Measurements from ENCODE around the gene SOX12. TPM values are rescaled to one million over a fixed set of nuclear protein-coding genes. Genes with fewer than 3 reads are reported as not detected.

The SOX12 gene
- polyA plus RNA-seq, 3 donors = 0.03 to 0.51 (median 0.12) TPM

DNA sequence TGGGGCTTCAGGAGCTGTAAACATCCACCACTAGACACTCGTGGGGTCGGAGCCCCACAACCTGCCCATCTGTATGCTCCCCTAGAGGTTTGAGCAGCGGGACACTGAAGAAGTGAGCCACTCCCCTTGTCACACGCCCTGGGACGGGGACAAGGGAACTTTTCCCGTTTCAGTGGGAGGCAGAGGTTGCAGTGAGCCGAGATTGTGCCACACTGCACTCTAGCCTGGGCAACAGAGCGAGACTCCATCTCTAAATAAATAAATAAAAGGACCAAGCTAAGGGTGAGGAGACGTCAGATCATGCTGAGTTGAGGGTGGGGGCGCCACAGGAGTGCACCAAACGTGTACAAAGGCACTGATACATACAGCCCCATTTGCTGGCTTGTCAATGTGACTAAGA, 19.6 kb upstream of the SOX12 start:
- no peaks in the 10 kb centered on the region for H3K9me3 ChIP-seq (replicated peaks in 1 of 2; ENCODE audit: control insufficient read depth in 1 of 2, insufficient read depth in 1 of 2, low read length in 2 of 2)
- intact Hi-C loops (cut with micrococcal nuclease) = no loop called here
- Mint-ChIP-seq H3K4me3 (no peak overlapping the region), H3K36me3 (peaks cover 14 to 17% of the 10 kb centered on the region in 2 donors), H3K27ac (no peak overlapping the region), H3K4me1 (peaks cover 21% of the 10 kb centered on the region), H3K9me3 (no peaks in the 10 kb centered on the region), H3K27me3 (ENCODE audit: low read depth in 3 of 3) (peaks cover 0 to 3% (median 1%) of the 10 kb centered on the region in 3 donors)
- TF ChIP-seq, protein P1, sequence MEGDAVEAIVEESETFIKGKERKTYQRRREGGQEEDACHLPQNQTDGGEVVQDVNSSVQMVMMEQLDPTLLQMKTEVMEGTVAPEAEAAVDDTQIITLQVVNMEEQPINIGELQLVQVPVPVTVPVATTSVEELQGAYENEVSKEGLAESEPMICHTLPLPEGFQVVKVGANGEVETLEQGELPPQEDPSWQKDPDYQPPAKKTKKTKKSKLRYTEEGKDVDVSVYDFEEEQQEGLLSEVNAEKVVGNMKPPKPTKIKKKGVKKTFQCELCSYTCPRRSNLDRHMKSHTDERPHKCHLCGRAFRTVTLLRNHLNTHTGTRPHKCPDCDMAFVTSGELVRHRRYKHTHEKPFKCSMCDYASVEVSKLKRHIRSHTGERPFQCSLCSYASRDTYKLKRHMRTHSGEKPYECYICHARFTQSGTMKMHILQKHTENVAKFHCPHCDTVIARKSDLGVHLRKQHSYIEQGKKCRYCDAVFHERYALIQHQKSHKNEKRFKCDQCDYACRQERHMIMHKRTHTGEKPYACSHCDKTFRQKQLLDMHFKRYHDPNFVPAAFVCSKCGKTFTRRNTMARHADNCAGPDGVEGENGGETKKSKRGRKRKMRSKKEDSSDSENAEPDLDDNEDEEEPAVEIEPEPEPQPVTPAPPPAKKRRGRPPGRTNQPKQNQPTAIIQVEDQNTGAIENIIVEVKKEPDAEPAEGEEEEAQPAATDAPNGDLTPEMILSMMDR (IDR thresholded peaks at IDR 0.05) = no peak
- 80% methylated on average over 6 of the region's 11 CpGs for WGBS (ENCODE audit: insufficient coverage)
- H3K27me3 ChIP-seq (ENCODE audit: control insufficient read depth in 2 of 2, insufficient read depth in 2 of 2, low read length in 2 of 2) = no peaks in the 10 kb centered on the region
- H3K36me3 ChIP-seq (replicated peaks in 1 of 2; ENCODE audit: control insufficient read depth in 1 of 2, insufficient read depth in 2 of 2, low read length in 2 of 2) = peaks cover 0 to 5% of the 10 kb centered on the region in 2 donors
- H3K4me3 ChIP-seq (replicated peaks in 1 of 3; ENCODE audit: low read depth in 2 of 3, low read length in 3 of 3) = no peak overlapping the region
- peaks cover 7% of the 10 kb centered on the region for H3K79me2 ChIP-seq (ENCODE audit: insufficient read depth, low read length)
- no peak overlapping the region for H3K9ac ChIP-seq (ENCODE audit: insufficient read depth, low read length, poor library complexity, severe bottlenecking)
- H3K4me1 ChIP-seq (ENCODE audit: control insufficient read depth in 1 of 2, insufficient read depth in 2 of 2, low read length in 2 of 2) = peaks cover 22% of the 10 kb centered on the region in 2 donors
- no peak overlapping the region for H2AFZ ChIP-seq (ENCODE audit: insufficient read depth, low read depth, low read length, poor library complexity, severe bottlenecking)
- no peak overlapping the region for H3K4me2 ChIP-seq (replicated peaks; ENCODE audit: extremely low read depth, low read length, poor library complexity, severe bottlenecking)
- no peak for DNase-seq
- peaks cover 13% of the 10 kb centered on the region for H4K20me1 ChIP-seq (ENCODE audit: insufficient read depth, low read length)
- no peak overlapping the region for H3K27ac ChIP-seq (ENCODE audit: low read depth in 1 of 2, low read length in 2 of 2)

DNA sequence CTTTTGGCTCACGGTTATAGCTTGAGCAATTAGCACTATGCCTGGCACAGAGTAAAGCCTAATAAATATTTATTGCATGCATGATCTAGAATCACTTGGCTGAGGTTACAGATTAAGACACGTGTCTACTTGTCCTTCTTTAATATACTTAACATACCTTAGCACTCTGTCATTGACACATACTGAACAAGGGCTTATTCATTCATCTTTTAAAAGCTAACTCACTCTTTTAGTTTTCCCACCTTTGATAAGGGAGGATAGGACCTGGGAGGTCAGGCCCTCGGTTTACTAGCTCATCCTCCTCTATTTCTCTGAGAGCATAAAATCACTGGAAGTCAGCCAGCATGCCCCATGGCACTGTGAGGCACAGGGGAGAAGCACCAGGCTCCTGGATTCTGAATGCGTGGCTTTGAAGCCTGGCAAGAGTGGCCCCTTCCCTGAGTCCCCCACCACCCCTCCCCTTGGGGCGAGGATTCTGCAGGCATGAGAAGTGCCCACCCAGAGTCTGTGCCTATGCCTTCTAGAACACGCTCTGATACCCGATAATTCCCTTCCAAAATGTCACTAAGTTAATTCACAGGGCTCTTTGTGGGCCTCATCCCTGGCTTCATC, 16.8 kb upstream of the SOX12 start:
- intact Hi-C loops (cut with micrococcal nuclease) = no loop called here
- Histone ChIP-seq H3K79me2 (ENCODE audit: insufficient read depth, low read length) (no peaks in the 10 kb centered on the region), H3K36me3 (replicated peaks in 1 of 2; ENCODE audit: control insufficient read depth in 1 of 2, insufficient read depth in 2 of 2, low read length in 2 of 2) (no peaks in the 10 kb centered on the region), H3K9ac (ENCODE audit: insufficient read depth, low read length, poor library complexity, severe bottlenecking) (no peak overlapping the region), H3K27me3 (ENCODE audit: control insufficient read depth in 2 of 2, insufficient read depth in 2 of 2, low read length in 2 of 2) (no peaks in the 10 kb centered on the region), H3K4me2 (replicated peaks; ENCODE audit: extremely low read depth, low read length, poor library complexity, severe bottlenecking) (no peak overlapping the region), H3K4me1 (ENCODE audit: control insufficient read depth in 1 of 2, insufficient read depth in 2 of 2, low read length in 2 of 2) (peaks cover 28% of the 10 kb centered on the region in 2 donors), H3K9me3 (replicated peaks in 1 of 2; ENCODE audit: control insufficient read depth in 1 of 2, insufficient read depth in 1 of 2, low read length in 2 of 2) (no peaks in the 10 kb centered on the region), H2AFZ (ENCODE audit: insufficient read depth, low read depth, low read length, poor library complexity, severe bottlenecking) (no peak overlapping the region), H3K27ac (ENCODE audit: low read depth in 1 of 2, low read length in 2 of 2) (no peak overlapping the region), H4K20me1 (ENCODE audit: insufficient read depth, low read length) (no peaks in the 10 kb centered on the region), H3K4me3 (replicated peaks in 1 of 3; ENCODE audit: low read depth in 2 of 3, low read length in 3 of 3) (no peak overlapping the region)
- H3K4me1 Mint-ChIP-seq = peaks cover 23% of the 10 kb centered on the region
- no peaks in the 10 kb centered on the region for H3K9me3 Mint-ChIP-seq
- TF ChIP-seq, protein P1 (IDR thresholded peaks at IDR 0.05) = no peak
- H3K4me3 Mint-ChIP-seq = no peak overlapping the region
- 97% methylated on average over 4 of the region's 7 CpGs for WGBS (ENCODE audit: insufficient coverage)
- H3K36me3 Mint-ChIP-seq = peaks cover 0 to 3% of the 10 kb centered on the region in 2 donors
- peaks cover 0 to 3% (median 1%) of the 10 kb centered on the region in 3 donors for H3K27me3 Mint-ChIP-seq (ENCODE audit: low read depth in 3 of 3)
- no peak overlapping the region for H3K27ac Mint-ChIP-seq
- no peak for DNase-seq
